Activated T-helper 17 cell treated with anti-CD3 and anti-CD28 coated beads, Interleukin-2, amount 50 U/mL, for 72 hours (primary cell): ENCODE data around the gene PPP1R13L. TPM values are rescaled to one million over a fixed set of nuclear protein-coding genes. Genes with fewer than 3 reads are reported as not detected.

Source experiments
- ATAC-seq: fragments of 150-1000 bp; cut with Tn5 transposase; replicated peaks from 2 replicates; pipeline ENCODE4 v1.10.0; 2021; ENCODE audit warnings: mild to moderate bottlenecking, moderate library complexity
- H3K27ac Mint-ChIP-seq: one replicate; pipeline ENCODE4 v1.8.0; 2022; ENCODE audit warnings: mixed read lengths
- H3K27me3 Mint-ChIP-seq: one replicate; pipeline ENCODE4 v1.8.0; 2022; ENCODE audit warnings: mixed read lengths
- H3K36me3 Mint-ChIP-seq: one replicate; pipeline ENCODE4 v1.8.0; 2022; ENCODE audit warnings: low read depth, mild to moderate bottlenecking, mixed read lengths
- H3K4me1 Mint-ChIP-seq: one replicate; pipeline ENCODE4 v1.8.0; 2022; ENCODE audit warnings: mixed read lengths
- H3K4me3 Mint-ChIP-seq: one replicate; pipeline ENCODE4 v1.8.0; 2022; ENCODE audit warnings: mild to moderate bottlenecking, mixed read lengths
- H3K9me3 Mint-ChIP-seq: one replicate; pipeline ENCODE4 v1.8.0; 2022; ENCODE audit warnings: mixed read lengths
- total RNA-seq, 2 donors: library from RNA; stranded (reverse); gene quantifications; one replicate each; pipeline ENCODE4 v1.2.3, GENCODE V29; 2022

The PPP1R13L gene, protein sequence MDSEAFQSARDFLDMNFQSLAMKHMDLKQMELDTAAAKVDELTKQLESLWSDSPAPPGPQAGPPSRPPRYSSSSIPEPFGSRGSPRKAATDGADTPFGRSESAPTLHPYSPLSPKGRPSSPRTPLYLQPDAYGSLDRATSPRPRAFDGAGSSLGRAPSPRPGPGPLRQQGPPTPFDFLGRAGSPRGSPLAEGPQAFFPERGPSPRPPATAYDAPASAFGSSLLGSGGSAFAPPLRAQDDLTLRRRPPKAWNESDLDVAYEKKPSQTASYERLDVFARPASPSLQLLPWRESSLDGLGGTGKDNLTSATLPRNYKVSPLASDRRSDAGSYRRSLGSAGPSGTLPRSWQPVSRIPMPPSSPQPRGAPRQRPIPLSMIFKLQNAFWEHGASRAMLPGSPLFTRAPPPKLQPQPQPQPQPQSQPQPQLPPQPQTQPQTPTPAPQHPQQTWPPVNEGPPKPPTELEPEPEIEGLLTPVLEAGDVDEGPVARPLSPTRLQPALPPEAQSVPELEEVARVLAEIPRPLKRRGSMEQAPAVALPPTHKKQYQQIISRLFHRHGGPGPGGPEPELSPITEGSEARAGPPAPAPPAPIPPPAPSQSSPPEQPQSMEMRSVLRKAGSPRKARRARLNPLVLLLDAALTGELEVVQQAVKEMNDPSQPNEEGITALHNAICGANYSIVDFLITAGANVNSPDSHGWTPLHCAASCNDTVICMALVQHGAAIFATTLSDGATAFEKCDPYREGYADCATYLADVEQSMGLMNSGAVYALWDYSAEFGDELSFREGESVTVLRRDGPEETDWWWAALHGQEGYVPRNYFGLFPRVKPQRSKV
- 10 to 100 TPM; 21.0 to 66.8 TPM for total RNA-seq

GRCh38 chr19:45404557-45405434 is at the start of gene PPP1R13L:
PPP1R13L (minus strand) TSS chr19:45405069; CDS start chr19:45398318, 6,751 bp downstream.
- peak; percentile 50 for ATAC-seq
- H3K9me3 Mint-ChIP-seq = no peaks in the 10 kb centered on the region
- peaks cover 50% of the 10 kb centered on the region for H3K36me3 Mint-ChIP-seq
- H3K27ac Mint-ChIP-seq = peak within 1 kb of the TSS; percentile 97
- peaks cover 24% of the 10 kb centered on the region for H3K4me1 Mint-ChIP-seq
- H3K27me3 Mint-ChIP-seq = peaks cover 21% of the 10 kb centered on the region
- peak within 1 kb of the TSS; percentile 91 for H3K4me3 Mint-ChIP-seq

DNA sequence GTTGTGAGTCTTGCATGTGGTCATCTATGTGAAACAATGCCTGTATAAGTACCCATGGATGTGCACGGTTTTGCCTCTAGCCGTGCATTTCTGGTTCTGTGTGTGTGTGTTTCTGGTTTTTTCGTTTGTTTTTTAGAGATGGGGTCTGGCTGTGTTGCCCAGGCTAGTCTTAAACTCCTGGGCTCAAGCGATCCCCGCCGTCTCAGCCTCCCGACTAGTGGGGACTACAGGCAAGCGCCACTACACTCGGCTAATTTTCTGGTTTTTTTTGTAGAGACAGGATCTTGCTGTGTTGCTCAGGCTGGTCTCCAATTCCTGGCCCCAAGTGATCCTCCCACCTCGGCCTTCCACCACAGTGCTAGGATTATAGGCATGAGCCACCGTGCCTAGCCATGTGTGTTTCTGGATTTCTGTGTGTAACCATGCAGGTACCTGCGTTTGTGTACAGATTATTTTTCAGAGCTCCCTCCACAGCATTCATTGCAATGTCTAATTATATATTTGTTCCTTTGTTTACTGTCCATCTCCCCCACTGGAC is 47.0 kb upstream of the PPP1R13L start:
- Mint-ChIP-seq H3K27ac (peak overlapping the region; percentile 98), H3K27me3 (no peaks in the 10 kb centered on the region), H3K4me1 (peaks cover 33% of the 10 kb centered on the region), H3K4me3 (peak overlapping the region; percentile 86), H3K9me3 (no peaks in the 10 kb centered on the region), H3K36me3 (peaks cover 18% of the 10 kb centered on the region)
- no peak for ATAC-seq

GRCh38 chr19:45451131-45451849 is 46.4 kb upstream of the PPP1R13L start:
- peaks cover 36% of the 10 kb centered on the region for H3K4me1 Mint-ChIP-seq
- peaks cover 18% of the 10 kb centered on the region for H3K36me3 Mint-ChIP-seq

GRCh38 chr19:45450012-45450333 is 45.1 kb upstream of the PPP1R13L start:
- Mint-ChIP-seq H3K27me3 (no peaks in the 10 kb centered on the region), H3K9me3 (no peaks in the 10 kb centered on the region), H3K4me1 (peaks cover 38% of the 10 kb centered on the region), H3K27ac (peak overlapping the region; percentile 98), H3K36me3 (peaks cover 18% of the 10 kb centered on the region), H3K4me3 (peak overlapping the region; percentile 86)
- peak; percentile 20 for ATAC-seq

More at GRCh38 chr19:45451131-45451849, 46.4 kb upstream of the PPP1R13L start:
- Mint-ChIP-seq H3K27me3 (no peaks in the 10 kb centered on the region), H3K27ac (peak overlapping the region; percentile 98), H3K4me3 (peak overlapping the region; percentile 86), H3K9me3 (no peaks in the 10 kb centered on the region)
- ATAC-seq = peak; percentile 65

- no peak for ATAC-seq
- Mint-ChIP-seq H3K4me3 (peak overlapping the region; percentile 86), H3K36me3 (peaks cover 18% of the 10 kb centered on the region), H3K4me1 (peaks cover 46% of the 10 kb centered on the region), H3K9me3 (no peaks in the 10 kb centered on the region), H3K27me3 (no peaks in the 10 kb centered on the region), H3K27ac (peak overlapping the region; percentile 98)
Measured at GRCh38 chr19:45448887-45449299, 44.0 kb upstream of the PPP1R13L start.

GRCh38 chr19:45448425-45448756 is 43.5 kb upstream of the PPP1R13L start:
- Mint-ChIP-seq H3K27me3 (no peaks in the 10 kb centered on the region), H3K27ac (peak overlapping the region; percentile 98), H3K9me3 (no peaks in the 10 kb centered on the region), H3K4me3 (peak overlapping the region; percentile 86), H3K36me3 (peaks cover 18% of the 10 kb centered on the region), H3K4me1 (peaks cover 50% of the 10 kb centered on the region)
- ATAC-seq = no peak

GRCh38 chr19:45446944-45447343 is 42.1 kb upstream of the PPP1R13L start:
- Mint-ChIP-seq H3K36me3 (peaks cover 18% of the 10 kb centered on the region), H3K27me3 (no peaks in the 10 kb centered on the region), H3K27ac (no peak overlapping the region), H3K4me1 (peaks cover 57% of the 10 kb centered on the region), H3K9me3 (no peaks in the 10 kb centered on the region), H3K4me3 (no peak overlapping the region)
- no peak for ATAC-seq

- peak overlapping the region; percentile 19 for H3K4me3 Mint-ChIP-seq
- peak overlapping the region; percentile 73 for H3K27ac Mint-ChIP-seq
Measured at GRCh38 chr19:45446295-45446694, 41.4 kb upstream of the PPP1R13L start.

GRCh38 chr19:45445139-45445538 is 40.3 kb upstream of the PPP1R13L start:
- peaks cover 2% of the 10 kb centered on the region for H3K36me3 Mint-ChIP-seq
- peak overlapping the region; percentile 99 for H3K27ac Mint-ChIP-seq
- no peak for ATAC-seq
- no peaks in the 10 kb centered on the region for H3K9me3 Mint-ChIP-seq
- peak overlapping the region; percentile 94 for H3K4me3 Mint-ChIP-seq
- peaks cover 55% of the 10 kb centered on the region for H3K4me1 Mint-ChIP-seq
- H3K27me3 Mint-ChIP-seq = no peaks in the 10 kb centered on the region

More at GRCh38 chr19:45446295-45446694, 41.4 kb upstream of the PPP1R13L start:
- ATAC-seq = no peak
- H3K27me3 Mint-ChIP-seq = no peaks in the 10 kb centered on the region
- peaks cover 50% of the 10 kb centered on the region for H3K4me1 Mint-ChIP-seq
- H3K9me3 Mint-ChIP-seq = no peaks in the 10 kb centered on the region
- peaks cover 12% of the 10 kb centered on the region for H3K36me3 Mint-ChIP-seq

- Mint-ChIP-seq H3K4me1 (peaks cover 56% of the 10 kb centered on the region), H3K27ac (peak overlapping the region; percentile 99), H3K27me3 (no peaks in the 10 kb centered on the region), H3K4me3 (peak overlapping the region; percentile 94), H3K9me3 (no peaks in the 10 kb centered on the region), H3K36me3 (no peaks in the 10 kb centered on the region)
- peak; percentile 73 for ATAC-seq
Measured at GRCh38 chr19:45444318-45445041, 39.6 kb upstream of the PPP1R13L start.

DNA sequence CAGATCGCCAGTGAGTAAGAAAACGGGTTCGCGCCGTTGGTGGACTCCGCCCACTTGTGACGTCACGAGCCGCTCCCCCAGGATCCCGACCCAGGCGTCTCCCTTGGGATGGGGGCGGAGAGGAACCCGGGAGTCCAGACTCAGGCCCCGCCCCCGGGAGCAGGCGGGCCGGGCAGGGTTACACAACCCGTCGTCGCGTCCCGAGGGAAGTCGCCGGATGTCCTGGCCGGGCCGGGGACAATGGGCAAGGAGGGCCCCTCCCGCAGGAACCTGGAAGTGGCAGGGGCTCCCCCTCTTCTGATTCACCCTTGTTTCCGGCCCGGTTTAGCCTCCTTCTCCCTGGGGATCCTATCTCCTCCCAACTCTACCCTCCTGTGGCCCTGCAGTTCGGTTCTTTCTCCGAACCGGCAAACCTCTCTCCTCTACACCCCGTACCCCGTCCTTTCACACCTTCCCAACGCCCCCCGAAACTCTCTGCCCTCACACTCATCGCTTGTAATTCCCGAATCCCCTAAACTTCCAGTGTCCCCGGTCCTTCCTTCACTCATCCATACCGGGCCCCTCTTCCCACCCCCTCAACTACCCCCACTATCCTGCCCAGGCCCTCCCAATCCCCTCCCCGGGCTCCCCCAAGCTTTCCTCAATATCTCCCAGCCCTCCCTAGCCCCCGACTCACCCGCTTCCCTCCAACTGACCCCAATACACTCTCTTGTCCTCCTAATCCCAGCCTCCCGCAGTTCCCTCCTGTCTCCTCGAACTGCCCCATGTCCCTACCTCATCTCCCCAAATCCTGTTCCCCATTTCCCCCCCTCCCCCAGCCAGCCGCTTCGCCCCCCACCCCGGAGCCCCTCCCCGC is 38.8 kb upstream of the PPP1R13L start:
- no peaks in the 10 kb centered on the region for H3K36me3 Mint-ChIP-seq
- H3K4me3 Mint-ChIP-seq = peak overlapping the region; percentile 94
- peaks cover 53% of the 10 kb centered on the region for H3K4me1 Mint-ChIP-seq
- H3K9me3 Mint-ChIP-seq = no peaks in the 10 kb centered on the region
- peak overlapping the region; percentile 99 for H3K27ac Mint-ChIP-seq
- ATAC-seq = peak; percentile 67
- no peaks in the 10 kb centered on the region for H3K27me3 Mint-ChIP-seq

DNA sequence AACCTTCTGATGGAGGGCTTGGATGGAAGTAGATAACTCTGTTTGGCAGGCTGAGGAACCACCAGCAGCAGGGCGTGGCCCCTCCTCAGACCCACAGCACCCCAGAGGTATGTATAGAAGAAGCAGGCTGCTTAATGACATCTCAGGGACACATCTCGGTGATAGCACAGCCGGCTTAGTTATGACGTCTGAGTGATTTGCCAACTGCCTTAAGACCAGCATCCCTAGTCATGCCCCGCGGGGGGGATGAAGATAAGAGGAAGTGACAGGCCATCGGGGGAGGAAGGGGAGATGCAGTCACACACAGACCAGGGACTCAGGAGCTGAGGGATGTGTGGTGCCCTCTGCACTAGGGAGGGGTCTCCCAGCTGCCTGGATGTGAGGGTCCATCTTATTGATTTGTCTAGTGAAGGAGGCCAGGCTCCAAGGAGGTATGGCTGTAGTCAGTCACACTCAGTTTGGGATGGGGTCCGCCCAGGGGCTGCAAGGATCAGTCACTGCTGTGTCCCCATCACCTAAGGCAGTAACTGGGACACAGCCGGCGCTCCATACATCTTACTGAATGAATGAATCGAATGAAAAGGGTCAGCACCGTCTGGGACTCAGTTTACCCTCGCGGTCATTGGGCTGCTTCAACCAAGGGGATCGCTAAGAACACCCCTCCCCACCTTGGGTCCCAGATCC is 38.1 kb upstream of the PPP1R13L start:
- Mint-ChIP-seq H3K27me3 (no peaks in the 10 kb centered on the region), H3K9me3 (no peaks in the 10 kb centered on the region), H3K4me3 (peak overlapping the region; percentile 94), H3K36me3 (no peaks in the 10 kb centered on the region), H3K4me1 (peaks cover 48% of the 10 kb centered on the region), H3K27ac (peak overlapping the region; percentile 99)
- peak; percentile 14 for ATAC-seq
